ENCODE measurements around the gene TDP2. TPM values are rescaled to one million over a fixed set of nuclear protein-coding genes. Genes with fewer than 3 reads are reported as not detected.

TDP2 gene
- polyA plus RNA-seq, 1 experiment, result 46.6 TPM

- ChIA-PET CTCF (interaction anchor here (0.5 to 0.6 kb wide), 2 partner anchors 38 to 125 kb away, joined by 3 read pairs; no protein-coding TSS in a partner anchor), POLR2A (no interaction called here)
Measured at GRCh38 chr6:24620637-24621036, 46.1 kb downstream of the TDP2 start.

GRCh38 chr6:24619661-24620060 lies 47.0 kb downstream of the TDP2 start:
- no peak for DNase-seq (ENCODE audit: low read depth, low spot score)
- Histone ChIP-seq H3K27me3 (ENCODE audit: control insufficient read depth, insufficient read depth, low read length) (no peaks in the 10 kb centered on the region), H3K27ac (ENCODE audit: low read depth, low read length) (no peak overlapping the region), H3K9me3 (ENCODE audit: control insufficient read depth, insufficient read depth, low read length) (no peaks in the 10 kb centered on the region), H3K4me3 (ENCODE audit: low read depth, low read length) (no peak overlapping the region)
- TF ChIP-seq CTCF (IDR thresholded peaks at IDR 0.05; ENCODE audit: low read depth, low read length), result no peak
- ChIA-PET POLR2A (no interaction called here), CTCF (interaction anchor here (0.6 to 1.1 kb wide), 2 partner anchors 37 to 39 kb away, joined by 3 to 4 read pairs; no protein-coding TSS in a partner anchor)

More at GRCh38 chr6:24620637-24621036, 46.1 kb downstream of the TDP2 start:
- TF ChIP-seq CTCF (IDR thresholded peaks at IDR 0.05; ENCODE audit: low read depth, low read length), result no peak
- Histone ChIP-seq H3K27me3 (ENCODE audit: control insufficient read depth, insufficient read depth, low read length) (no peaks in the 10 kb centered on the region), H3K9me3 (ENCODE audit: control insufficient read depth, insufficient read depth, low read length) (no peaks in the 10 kb centered on the region), H3K4me3 (ENCODE audit: low read depth, low read length) (no peak overlapping the region), H3K27ac (ENCODE audit: low read depth, low read length) (no peak overlapping the region)
- no peak for DNase-seq (ENCODE audit: low read depth, low spot score)

- Histone ChIP-seq H3K27ac (ENCODE audit: low read depth, low read length) (no peak overlapping the region), H3K27me3 (ENCODE audit: control insufficient read depth, insufficient read depth, low read length) (no peaks in the 10 kb centered on the region), H3K4me3 (ENCODE audit: low read depth, low read length) (no peak overlapping the region), H3K9me3 (ENCODE audit: control insufficient read depth, insufficient read depth, low read length) (no peaks in the 10 kb centered on the region)
- no peak for DNase-seq (ENCODE audit: low read depth, low spot score)
- TF ChIP-seq CTCF (IDR thresholded peaks at IDR 0.05; ENCODE audit: low read depth, low read length), result no peak
- ChIA-PET POLR2A (no interaction called here), CTCF (interaction anchor here (1.0 to 3.1 kb wide), 2 partner anchors 28 to 31 kb away, joined by 4 to 11 read pairs; no protein-coding TSS in a partner anchor)
Measured at GRCh38 chr6:24614648-24615047, 52.1 kb downstream of the TDP2 start.

GRCh38 chr6:24614043-24614420 lies 52.7 kb downstream of the TDP2 start:
- CTCF ChIA-PET, result no interaction called here
- no peaks in the 10 kb centered on the region for H3K9me3 ChIP-seq (ENCODE audit: control insufficient read depth, insufficient read depth, low read length)
- TF ChIP-seq CTCF (IDR thresholded peaks at IDR 0.05; ENCODE audit: low read depth, low read length), result no peak
- H3K27me3 ChIP-seq (ENCODE audit: control insufficient read depth, insufficient read depth, low read length), result no peaks in the 10 kb centered on the region
- no peak overlapping the region for H3K27ac ChIP-seq (ENCODE audit: low read depth, low read length)
- no peak overlapping the region for H3K4me3 ChIP-seq (ENCODE audit: low read depth, low read length)
- no peak for DNase-seq (ENCODE audit: low read depth, low spot score)
- POLR2A ChIA-PET, result no interaction called here

GRCh38 chr6:24613361-24614042 lies 53.2 kb downstream of the TDP2 start:
- ChIA-PET CTCF (no interaction called here), POLR2A (no interaction called here)
- TF ChIP-seq CTCF (IDR thresholded peaks at IDR 0.05; ENCODE audit: low read depth, low read length), result no peak
- no peak overlapping the region for H3K27ac ChIP-seq (ENCODE audit: low read depth, low read length)
- DNase-seq (ENCODE audit: low read depth, low spot score), result no peak
- no peak overlapping the region for H3K4me3 ChIP-seq (ENCODE audit: low read depth, low read length)
- no peaks in the 10 kb centered on the region for H3K9me3 ChIP-seq (ENCODE audit: control insufficient read depth, insufficient read depth, low read length)
- H3K27me3 ChIP-seq (ENCODE audit: control insufficient read depth, insufficient read depth, low read length), result no peaks in the 10 kb centered on the region
